HG02943 (cell line): ENCODE data around the gene ASIC2.

Source experiments
- ATAC-seq: cut with Tn5 transposase; IDR thresholded peaks from one replicate; pipeline ENCODE4 v1.9.1; 2021; ENCODE audit warnings: mild to moderate bottlenecking, low read depth, moderate library complexity; ENCODE audit not compliant: unreplicated experiment

ASIC2 gene

DNA sequence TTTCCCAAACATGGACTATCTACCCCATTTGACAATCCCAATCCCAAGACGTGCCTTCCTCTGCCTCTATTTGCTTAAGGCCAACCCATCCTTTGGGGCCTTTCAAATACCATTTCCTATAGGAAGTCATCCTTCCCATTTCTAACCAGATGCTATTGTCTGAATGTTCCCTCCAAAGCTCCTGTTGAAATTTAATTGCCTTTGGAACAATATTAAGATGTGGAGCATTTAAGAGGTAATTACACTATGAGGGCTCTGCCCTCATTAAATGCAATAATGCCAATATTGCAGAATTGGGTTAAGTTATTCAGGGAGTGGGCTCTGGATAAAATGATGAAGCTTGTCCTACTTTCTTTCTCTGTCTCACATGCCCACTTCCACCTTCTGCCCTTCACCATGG is 125.4 kb downstream of the ASIC2 start:
- no peak for ATAC-seq

DNA sequence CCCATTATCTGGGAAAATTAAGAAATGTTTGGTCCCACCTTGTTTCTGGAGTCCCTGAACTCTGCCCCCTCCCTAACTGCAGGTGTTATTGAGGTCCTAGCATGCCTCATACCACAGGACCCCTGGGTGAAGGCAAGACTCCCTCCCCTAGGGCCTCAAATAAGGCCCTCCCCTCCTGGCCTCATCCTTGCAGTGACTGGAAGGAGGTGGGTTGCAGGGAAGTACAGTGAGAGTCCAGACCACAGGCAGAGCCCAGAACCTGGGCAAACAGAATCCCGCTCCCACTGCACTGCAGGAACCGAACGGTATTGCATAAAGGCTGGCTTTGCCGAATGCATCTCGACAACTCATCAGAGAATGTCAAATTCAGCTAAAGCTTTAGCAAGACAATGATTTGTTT is 126.6 kb downstream of the ASIC2 start:
- no peak for ATAC-seq

GRCh38 chr17:33164169-33164881 is 128.8 kb downstream of the ASIC2 start:
- no peak for ATAC-seq

GRCh38 chr17:33163533-33164168 is 129.4 kb downstream of the ASIC2 start:
- no peak for ATAC-seq

DNA sequence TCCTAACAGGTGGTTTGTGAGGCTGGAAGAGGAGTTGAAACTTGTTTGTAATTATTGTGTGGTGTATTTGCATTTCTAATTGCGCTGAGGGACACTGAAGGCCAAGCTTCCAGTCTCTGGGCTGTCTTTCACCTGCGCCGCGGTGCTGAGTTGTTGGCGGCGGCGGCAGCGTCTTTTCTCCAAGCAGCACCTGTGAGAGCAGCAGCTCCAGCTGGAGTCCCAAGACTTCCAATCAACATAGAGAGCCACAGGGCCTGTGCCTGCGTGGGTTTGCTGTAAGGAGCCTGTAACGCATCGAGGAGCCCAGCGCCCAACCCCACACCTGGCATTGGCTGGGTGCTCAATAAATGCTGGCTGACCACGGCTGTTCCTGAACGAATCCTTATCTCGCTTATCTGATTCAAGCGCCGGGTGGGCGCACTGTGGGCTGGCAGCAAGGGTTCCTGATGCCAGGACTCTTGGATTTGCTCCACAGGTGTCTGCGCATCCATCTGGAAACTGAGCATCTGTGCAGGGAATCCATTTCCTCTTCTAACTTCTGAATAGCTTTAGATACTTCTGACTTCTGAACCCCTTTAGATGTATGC is 138.1 kb downstream of the ASIC2 start:
- ATAC-seq: no peak

DNA sequence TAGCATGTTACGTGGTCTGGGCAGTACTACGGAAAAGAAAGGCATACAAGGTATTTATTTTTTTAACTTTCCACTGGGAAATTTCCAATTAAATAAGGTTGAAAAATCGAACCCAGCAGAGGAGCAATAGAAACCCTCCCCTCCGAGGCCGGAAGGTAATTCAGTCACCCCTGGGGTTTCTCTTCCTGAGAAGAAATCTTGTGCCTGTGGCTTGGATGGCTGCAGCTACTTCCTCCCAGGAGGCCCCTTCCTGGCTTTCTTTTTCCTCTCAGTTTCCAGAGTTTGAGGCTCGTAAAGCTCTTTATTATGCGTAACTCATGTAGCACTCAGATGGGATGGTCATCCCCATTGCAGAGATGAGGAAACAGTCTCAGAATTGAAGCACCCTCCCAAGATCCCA is 140.3 kb downstream of the ASIC2 start:
- ATAC-seq: no peak

- ATAC-seq: no peak
Observed at GRCh38 chr17:33151565-33151964, 141.5 kb downstream of the ASIC2 start.

- ATAC-seq: no peak
Observed at GRCh38 chr17:33145941-33146340, 147.2 kb downstream of the ASIC2 start.

DNA sequence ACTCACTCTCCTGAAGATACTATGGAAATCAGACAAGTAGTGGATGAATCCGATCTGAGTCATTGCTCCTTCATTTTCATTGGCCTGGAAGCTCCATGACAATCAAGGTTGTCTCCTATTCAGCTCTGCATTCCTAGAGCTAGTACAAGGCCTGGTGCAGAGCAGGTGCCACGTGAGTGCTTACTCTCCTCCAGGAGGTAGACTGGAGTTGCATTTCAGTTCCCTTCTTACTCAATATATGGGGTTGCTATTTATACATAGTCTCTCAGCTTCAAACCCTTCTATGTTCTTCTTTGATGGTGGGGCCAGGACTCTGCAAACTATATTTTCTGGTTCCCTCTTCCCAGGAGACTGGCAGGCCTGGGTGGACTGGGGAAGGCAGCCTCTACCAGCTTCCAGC is 148.3 kb downstream of the ASIC2 start:
- no peak for ATAC-seq

DNA sequence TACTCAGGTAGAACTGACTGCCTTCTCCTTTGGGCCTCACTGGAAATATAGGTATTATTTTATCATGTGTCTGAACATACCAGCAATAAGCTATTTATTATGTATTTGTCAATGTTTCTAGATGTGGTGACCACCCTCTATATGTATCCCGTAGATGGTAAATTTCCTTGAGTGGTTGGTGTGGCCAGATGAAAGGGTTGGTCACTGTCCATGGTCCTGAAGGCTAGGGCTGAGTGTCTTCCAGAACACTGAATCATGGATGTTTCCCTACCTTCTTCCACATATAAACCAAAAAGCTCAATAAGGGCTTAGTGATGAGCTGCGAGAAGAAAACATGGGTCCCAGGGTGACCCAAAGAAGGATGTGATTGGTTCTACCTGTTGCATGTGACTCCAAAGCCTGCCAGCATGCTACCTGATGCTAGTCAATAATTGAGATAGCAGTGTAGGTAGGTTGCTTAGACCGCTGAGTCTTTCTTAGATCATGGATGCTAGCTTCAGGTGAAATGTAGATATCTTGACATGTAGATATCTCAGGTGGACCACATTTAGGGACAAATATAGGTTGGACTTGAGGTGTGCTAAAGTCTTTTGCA is 150.3 kb downstream of the ASIC2 start:
- no peak for ATAC-seq

- no peak for ATAC-seq
Observed at GRCh38 chr17:33140413-33141099, 152.5 kb downstream of the ASIC2 start.

DNA sequence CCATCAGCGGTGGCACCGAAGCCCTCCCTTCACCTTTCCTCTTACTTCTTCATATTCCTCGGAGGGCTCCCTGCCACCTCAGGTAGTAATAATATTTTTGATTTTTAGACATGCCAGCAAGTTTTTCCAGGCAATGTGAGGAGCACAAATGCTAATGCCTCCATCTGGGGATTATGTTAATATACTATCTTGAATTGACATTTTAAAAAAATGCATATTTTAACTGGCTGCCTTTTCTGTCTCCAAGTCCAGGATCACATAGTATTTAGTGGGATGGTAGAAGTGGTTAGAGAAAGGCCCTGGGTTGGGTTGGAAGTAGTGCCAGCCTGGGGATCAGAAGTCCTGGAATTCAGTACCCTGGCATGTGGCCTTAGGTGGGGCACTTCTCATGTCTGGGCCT is 154.5 kb downstream of the ASIC2 start:
- no peak for ATAC-seq

GRCh38 chr17:33137426-33137825 is 155.7 kb downstream of the ASIC2 start:
- no peak for ATAC-seq

GRCh38 chr17:33135691-33136090 is 157.4 kb downstream of the ASIC2 start:
- ATAC-seq: no peak

- no peak for ATAC-seq
Observed at GRCh38 chr17:33131620-33132019, 161.5 kb downstream of the ASIC2 start.

GRCh38 chr17:33127706-33128105 is 165.4 kb downstream of the ASIC2 start:
- ATAC-seq: no peak

DNA sequence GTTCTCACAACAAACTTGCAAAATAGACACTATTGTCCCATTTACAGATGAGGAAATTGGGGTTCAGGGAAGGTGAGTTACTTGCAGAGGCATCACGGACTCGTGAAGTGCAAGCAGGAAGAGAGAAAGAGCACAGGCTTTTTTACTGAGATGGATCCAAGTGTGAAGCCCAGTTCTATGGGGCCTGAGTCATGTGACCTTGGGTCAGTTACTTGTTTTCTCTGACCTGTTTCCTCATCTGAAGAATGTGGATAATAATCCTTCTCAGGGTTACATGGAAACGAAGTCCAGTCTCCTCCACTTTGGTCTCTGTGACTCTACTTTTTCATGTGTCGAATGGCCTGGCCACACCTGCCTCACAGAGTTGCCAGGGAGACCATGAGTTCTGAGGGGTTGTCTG is 167.0 kb downstream of the ASIC2 start:
- ATAC-seq: no peak

DNA sequence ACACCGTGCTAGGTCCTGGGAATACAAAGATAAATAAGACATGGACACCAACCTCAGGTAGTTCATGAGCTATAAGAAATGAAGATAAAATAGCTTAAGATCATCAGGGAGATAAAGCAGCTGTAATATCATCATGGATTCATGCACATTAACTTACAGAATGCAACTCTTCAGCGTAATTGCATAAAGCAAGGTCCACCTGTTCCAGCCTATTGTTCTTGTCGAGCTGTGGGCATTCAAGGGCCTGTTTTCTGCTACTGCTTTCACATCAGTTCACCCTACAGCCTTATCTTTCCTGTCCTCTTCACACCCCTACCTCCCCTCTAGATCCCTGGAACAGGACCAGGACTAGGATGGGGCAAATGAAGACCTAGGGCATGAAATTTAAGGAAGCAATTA is 167.5 kb downstream of the ASIC2 start:
- ATAC-seq: no peak

GRCh38 chr17:33124871-33125551 is 168.1 kb downstream of the ASIC2 start:
- no peak for ATAC-seq

GRCh38 chr17:33124185-33124584 is 168.9 kb downstream of the ASIC2 start:
- ATAC-seq: no peak

GRCh38 chr17:33121756-33122155 is 171.3 kb downstream of the ASIC2 start:
- ATAC-seq: no peak
